HG03439 (cell line): ENCODE data around the gene GDF9.
A peak's percentile ranks its signal among the peaks of the same experiment; 100 is the strongest.

Experiments used
- ATAC-seq: cut with Tn5 transposase; IDR thresholded peaks from one replicate; pipeline ENCODE4 v1.9.1; 2021; ENCODE audit warnings: mild to moderate bottlenecking, moderate library complexity; ENCODE audit not compliant: unreplicated experiment

GDF9 gene, protein sequence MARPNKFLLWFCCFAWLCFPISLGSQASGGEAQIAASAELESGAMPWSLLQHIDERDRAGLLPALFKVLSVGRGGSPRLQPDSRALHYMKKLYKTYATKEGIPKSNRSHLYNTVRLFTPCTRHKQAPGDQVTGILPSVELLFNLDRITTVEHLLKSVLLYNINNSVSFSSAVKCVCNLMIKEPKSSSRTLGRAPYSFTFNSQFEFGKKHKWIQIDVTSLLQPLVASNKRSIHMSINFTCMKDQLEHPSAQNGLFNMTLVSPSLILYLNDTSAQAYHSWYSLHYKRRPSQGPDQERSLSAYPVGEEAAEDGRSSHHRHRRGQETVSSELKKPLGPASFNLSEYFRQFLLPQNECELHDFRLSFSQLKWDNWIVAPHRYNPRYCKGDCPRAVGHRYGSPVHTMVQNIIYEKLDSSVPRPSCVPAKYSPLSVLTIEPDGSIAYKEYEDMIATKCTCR

DNA sequence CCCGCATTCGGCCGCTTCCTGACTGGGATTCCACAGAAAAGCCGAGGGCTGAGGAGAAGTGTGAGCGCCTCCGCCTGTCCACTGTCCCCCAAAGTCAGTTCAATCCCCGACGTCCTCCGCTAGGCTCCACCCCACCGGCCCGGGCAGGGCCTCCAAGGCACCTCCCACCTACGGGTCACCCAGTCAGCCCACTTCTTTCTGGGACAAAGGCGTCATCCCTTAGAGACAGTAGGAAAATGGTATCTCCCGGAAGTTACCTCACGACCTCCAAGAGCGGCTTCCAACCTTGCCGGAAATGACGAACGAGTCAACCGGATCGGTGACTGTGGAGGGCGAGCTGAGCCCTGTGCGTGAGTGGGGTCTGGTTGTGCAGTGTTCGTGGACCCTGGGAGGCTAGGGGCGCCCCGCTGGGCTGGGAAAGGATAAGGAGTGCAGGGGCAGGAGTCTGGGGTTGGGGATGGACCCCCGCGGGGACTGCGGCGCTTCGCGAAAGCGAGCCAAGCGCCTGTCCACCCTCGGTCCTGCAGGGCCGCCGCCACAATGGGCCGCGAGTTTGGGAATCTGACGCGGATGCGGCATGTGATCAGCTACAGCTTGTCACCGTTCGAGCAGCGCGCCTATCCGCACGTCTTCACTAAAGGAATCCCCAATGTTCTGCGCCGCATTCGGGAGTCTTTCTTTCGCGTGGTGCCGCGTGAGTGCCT lies at the start of gene GDF9, which contains the start of gene UQCRQ:
GDF9 (minus strand) TSS at position 128 of the 704 bp plus-strand sequence. CDS start 1,936 bp downstream, outside the sequence.
UQCRQ (plus strand) TSS at position 301 of the 704 bp plus-strand sequence; CDS start at position 541, 240 bp downstream.
- peak; percentile 97 for ATAC-seq

DNA sequence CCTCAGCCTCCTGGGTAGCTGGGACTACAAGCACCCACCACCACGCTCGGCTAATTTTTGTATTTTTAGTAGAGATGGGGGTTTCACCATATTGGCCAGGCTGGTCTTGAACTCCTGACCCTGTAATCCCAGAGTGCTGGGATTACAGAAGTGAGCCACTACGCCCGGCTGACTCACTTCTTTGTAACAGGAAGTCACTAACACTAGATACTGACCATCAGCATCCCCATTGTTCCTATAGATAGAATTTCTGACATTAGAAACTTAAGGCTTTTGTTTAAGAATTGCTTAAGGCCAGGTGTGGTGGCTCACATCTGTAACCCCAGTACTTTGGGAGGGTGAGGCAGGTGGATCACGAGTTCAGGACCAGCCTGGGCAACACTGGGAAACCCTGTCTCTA lies 49.4 kb upstream of the GDF9 start:
- ATAC-seq: no peak

- ATAC-seq: no peak
Measured at GRCh38 chr5:132909702-132910101, 43.4 kb upstream of the GDF9 start.

GRCh38 chr5:132907161-132907560 lies 40.9 kb upstream of the GDF9 start:
- no peak for ATAC-seq

GRCh38 chr5:132905938-132906337 lies 39.7 kb upstream of the GDF9 start:
- no peak for ATAC-seq

DNA sequence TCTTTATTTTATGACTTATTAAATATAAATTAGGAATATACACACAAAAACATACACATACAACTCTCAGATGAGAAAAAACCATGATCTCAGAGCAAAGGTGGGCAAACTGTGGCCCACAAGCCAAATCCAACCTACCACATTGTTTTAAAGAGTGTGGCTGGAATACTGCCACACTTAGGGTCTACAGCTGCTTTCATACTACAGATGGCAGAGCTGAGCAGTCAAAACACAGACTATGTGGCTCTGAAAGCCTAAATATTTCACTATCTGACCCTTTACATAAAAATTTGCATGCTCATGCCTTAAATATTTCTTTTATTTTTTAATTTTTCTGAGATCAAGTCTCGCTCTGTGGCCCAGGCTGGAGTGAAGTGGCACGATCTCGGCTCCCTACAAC lies 35.5 kb upstream of the GDF9 start:
- ATAC-seq: no peak

DNA sequence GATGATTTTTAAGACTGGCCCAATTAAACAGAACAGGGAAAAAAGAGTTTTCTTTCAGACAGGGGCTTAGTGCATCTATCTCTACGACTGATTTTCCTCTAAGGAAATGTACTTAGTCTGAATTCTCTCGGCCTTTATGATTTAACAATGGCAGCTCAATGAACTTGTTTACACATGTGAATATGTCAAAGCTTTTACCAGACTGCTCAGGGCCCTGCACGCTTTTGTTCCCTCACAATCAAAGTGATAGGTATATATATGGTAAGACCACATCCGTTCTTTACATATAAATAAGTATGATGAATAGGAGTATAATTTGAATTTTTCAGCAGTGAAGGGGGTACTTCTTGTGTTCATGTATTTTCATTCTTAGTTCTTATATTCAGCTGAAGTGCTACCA lies 34.8 kb upstream of the GDF9 start:
- no peak for ATAC-seq

DNA sequence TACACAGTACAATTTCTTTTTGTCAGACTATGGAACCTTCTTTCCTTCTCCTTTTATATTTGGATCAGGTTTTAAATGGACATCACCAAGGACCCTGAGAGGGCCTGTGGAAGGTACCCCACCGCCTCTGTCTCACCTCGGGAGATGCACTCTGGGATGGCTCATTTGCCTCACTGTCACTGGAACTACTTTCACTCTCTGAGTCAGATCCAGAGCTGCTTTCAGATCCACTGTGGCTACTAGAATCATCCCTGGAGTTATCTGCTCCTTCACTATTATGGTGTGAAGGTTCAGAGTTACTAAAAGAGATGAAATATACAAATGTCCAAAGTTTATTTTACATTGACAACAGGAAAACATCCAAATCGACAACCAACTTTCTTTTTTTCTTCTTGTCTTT lies 31.8 kb upstream of the GDF9 start:
- ATAC-seq: no peak

GRCh38 chr5:132896685-132897084 lies 30.4 kb upstream of the GDF9 start:
- no peak for ATAC-seq

DNA sequence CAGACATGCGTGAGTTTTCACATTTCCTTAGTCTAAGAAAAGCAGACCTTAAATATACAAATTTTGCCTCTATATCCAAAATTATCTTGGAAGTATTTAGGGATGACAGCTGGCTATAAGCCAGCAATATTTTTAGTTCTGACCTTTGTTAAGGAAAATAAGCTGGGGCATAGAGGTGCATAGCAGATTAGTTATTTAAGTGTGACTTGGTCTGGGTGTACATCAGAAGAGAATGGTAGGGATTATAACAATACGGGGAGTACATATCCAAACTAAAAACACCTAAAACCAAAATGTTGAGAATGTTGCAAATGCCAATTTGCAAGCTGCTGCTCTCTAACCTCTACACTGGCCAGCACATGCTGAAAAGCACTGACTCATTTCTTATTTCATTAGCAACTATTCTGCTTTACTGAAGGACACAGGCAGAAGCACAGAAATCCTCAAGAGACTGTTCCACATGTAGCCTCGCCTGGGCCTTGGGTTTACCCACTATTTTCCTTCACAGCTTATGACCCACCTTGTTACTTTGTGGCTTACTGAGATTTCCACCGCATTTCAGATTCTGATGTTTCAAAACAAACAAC lies 29.5 kb upstream of the GDF9 start:
- no peak for ATAC-seq

DNA sequence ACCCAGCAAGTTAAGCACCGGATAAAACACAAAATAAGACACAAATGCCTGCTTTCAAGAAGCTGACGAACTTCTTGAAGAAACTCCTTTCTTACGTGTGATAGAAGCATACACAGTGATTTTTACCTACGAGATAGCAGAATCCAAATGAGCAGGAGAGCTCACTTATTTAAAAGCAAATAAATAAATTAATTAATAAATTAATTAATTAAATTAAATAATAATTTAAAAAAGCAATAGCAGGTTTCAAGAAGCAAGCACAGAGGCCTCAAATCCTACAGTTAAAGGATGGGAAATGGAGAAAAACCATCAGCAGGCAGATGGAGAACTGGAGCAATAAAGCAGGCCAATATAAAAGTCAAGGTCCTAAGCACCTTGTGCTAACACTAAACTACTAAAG lies 24.5 kb upstream of the GDF9 start:
- no peak for ATAC-seq

- ATAC-seq: no peak
Measured at GRCh38 chr5:132889501-132889900, 23.2 kb upstream of the GDF9 start.

DNA sequence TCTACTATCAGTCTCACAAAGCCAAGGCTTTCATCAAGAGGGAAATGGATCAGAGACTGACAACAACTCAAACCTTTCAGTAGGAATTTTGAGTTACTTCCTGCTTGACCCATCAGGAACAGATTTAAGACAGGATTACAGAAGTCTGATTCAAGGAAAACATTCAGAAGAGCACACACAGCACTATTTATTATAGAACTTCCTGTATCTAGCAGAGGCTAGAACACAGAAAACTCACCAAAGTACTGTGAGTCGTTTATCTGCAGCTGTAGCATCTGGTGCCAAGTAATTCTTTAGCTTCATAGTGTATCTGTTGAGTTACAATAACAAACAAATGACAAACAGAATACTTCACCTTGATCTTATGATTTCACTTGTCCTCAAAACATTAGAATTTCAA lies 21.0 kb upstream of the GDF9 start:
- no peak for ATAC-seq

GRCh38 chr5:132886064-132886823 lies 20.0 kb upstream of the GDF9 start:
- no peak for ATAC-seq

GRCh38 chr5:132884548-132884947 lies 18.3 kb upstream of the GDF9 start:
- no peak for ATAC-seq

DNA sequence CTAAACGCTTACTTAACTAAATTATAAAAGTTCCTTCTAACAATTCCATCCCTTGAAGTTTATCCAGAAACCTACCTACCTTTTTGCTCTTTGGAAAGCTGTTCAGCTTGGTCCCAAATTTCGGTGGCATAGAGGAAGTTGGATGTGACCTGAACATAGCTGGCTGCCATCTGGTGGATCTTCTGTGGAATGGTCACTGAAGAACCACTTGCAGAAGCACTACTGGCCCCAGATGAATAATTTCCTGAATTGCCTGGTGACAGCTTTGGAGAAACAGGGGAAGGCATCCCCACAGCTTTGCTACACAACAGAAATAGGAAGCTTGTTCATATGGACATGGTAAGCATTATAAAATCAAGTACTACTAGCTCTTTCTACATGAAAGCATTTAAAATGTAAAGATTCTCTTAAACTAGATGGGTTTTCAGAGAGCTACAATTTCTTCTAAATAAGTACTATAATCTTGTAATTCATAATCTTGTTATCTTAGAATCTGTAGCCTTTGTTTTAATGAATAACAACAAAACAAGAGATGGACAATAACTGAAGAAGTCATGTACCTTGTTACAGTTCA lies 17.1 kb upstream of the GDF9 start:
- no peak for ATAC-seq

DNA sequence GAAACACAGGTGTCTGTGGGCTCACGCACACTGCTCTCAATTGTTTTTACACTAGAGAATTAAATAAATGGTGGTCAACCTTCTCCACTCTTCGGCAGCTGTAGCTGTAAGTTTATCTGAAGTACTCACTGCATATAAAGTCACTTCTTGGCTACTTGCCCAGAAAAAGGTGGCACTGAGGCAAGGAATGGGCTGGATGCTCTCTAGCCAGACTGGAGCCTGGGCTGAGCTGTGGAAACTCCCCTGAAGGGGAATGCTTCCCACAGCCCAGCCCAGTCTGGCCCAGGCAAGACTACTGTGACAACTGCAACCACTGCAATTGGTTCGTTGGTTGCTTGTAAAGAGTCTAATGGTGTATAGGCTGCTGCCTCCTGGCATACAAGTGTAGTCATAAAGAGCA lies 11.7 kb upstream of the GDF9 start:
- ATAC-seq: no peak

- ATAC-seq: no peak
Measured at GRCh38 chr5:132877466-132877865, 11.2 kb upstream of the GDF9 start.

DNA sequence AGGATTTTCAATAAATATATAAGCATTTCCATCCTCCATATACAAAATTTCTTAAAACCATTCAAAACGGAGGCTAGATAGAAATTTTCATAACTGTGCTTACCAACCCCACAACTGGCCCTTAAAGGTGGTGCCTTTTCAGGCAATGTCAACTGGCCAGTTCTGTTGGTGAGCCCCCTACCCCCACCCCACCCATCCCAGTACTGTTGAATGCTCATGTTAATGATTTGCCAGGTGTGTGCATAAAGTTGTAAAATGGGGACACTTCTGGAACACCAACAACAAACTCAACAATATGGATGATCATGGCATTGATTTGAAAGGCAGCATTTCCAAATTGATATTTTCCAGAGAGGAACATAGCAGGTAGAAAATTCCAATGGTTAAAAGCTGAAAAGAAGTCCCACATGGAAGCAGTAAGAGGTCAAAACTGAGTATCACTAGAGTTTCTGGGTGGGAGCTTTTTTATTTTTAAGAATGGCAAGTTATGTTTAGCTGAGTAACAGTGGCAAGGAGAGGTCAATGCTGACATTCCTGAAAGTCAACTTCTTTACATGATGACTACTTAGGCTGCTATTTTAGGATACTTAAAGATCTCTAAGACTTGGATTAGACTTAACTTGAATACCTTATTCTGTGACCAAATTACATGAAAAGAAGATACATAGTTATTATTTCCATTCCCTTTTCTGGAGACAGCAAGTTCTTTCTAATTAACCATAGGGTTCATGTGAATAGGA lies 9.9 kb upstream of the GDF9 start:
- no peak for ATAC-seq

- ATAC-seq: no peak
Measured at GRCh38 chr5:132873930-132874271, 7.6 kb upstream of the GDF9 start.
